Breast epithelium (tissue), 4 donors: ENCODE measurements around the gene MPZ. TPM values are rescaled to one million over a fixed set of nuclear protein-coding genes. Genes with fewer than 3 reads are reported as not detected.

Experiments
- DNase-seq, 2 donors: peaks; one replicate each; pipeline ENCODE4 v3.0.0-alpha.2; 2019; ENCODE audit warnings: low spot score in 2 of 2
- H3K27ac ChIP-seq, 2 donors: fragments of 200-600 bp; sonication (generic) in 1 of 2; one replicate each; pipeline ENCODE4 v1.5.1; 2016 to 2019; ENCODE audit warnings: mild to moderate bottlenecking in 1 of 2
- H3K27me3 ChIP-seq, 2 donors: fragments of 200-600 bp; sonication (generic) in 1 of 2; one replicate each; pipeline versions ENCODE4 v1.5.1 to v1.6.0; 2017 to 2019; ENCODE audit warnings: control low read depth in 1 of 2, mild to moderate bottlenecking in 1 of 2
- H3K36me3 ChIP-seq: fragments of 200-600 bp; one replicate; pipeline ENCODE4 v1.5.1; 2019
- H3K4me1 ChIP-seq, 2 donors: fragments of 200-600 bp; sonication (generic); one replicate each; pipeline ENCODE4 v1.5.1; 2016 to 2019; ENCODE audit warnings: control low read depth in 1 of 2
- H3K4me3 ChIP-seq, 3 donors: fragments of 200-600 bp; sonication (generic); 1 replicate in 2 of 3; 2 replicates in 1 of 3; pipeline ENCODE4 v1.5.1; 2016 to 2019; ENCODE audit warnings: mild to moderate bottlenecking in 3 of 3, moderate library complexity in 2 of 3
- H3K9me3 ChIP-seq, 2 donors: fragments of 200-600 bp; sonication (generic) in 1 of 2; one replicate each; pipeline ENCODE4 v1.5.1; 2016 to 2019; ENCODE audit warnings: control low read depth in 1 of 2
- POLR2A ChIP-seq: fragments of 450-650 bp; IDR thresholded peaks from one replicate; pipeline ENCODE4 v1.6.1; 2016; ENCODE audit warnings: antibody characterized with exemption, mild to moderate bottlenecking, moderate library complexity
- POLR2AphosphoS5 ChIP-seq, 3 donors: sonication (generic); formaldehyde crosslinking; IDR thresholded peaks; one replicate each; pipeline ENCODE4 v1.6.1; 2017; ENCODE audit warnings: antibody characterized with exemption in 3 of 3
- intact Hi-C: fragments of 100-400 bp; cut with DNase I; formaldehyde crosslinking; loops from one replicate; pipeline ENCODE4 v1.15.1; 2023; ENCODE audit warnings: low total_unique reads
- total RNA-seq, 3 donors: library from RNA; depleted of rRNA; stranded (reverse); fragments of >200 nt; gene quantifications; one replicate each; pipeline ENCODE4 v1.1.0, GENCODE V29; 2016
- TF ChIP-seq, protein P1 (sequence below), 3 donors: fragments of 450-650 bp; IDR thresholded peaks; one replicate each; pipeline ENCODE4 v1.5.1; 2016 to 2017; ENCODE audit warnings: antibody characterized with exemption in 3 of 3, mild to moderate bottlenecking in 3 of 3, moderate library complexity in 3 of 3

Gene MPZ
- total RNA-seq, 3 donors from 2014 or later: 1.3 to 3.6 (median 3.2) TPM

DNA sequence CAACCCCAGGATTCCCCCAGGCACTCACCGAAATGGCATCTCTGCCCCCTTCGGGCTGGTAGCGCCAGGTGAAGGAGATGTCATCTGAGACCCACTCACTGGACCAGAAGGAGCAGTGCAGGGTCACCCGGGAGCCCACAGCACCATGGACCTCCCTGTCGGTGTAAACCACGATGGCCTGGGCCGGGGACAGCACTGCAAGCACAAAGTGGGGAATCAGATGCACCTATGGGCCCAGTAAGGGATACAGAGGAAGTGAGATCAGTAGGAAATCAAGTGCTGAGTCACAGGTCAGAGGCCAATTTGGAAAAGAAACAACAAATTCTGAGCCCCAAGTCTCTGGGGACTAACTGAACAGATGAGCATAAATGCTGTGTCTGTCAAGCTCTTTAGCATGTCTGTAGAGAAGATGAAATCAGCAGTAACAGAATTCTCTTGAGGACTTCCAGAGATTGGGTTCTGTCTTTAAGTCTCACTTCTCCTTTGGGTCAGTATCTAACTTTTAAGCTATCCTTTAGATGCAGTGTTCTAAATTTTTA is 2.5 kb downstream of the MPZ start:
- no peaks in the 10 kb centered on the region for H3K36me3 ChIP-seq
- H3K4me1 ChIP-seq: peaks cover 2 to 6% of the 10 kb centered on the region in 2 donors
- intact Hi-C loops: loop anchor here (10.0 kb wide), 1 partner anchor 68 kb away; no protein-coding TSS in a partner anchor
- H3K9me3 ChIP-seq: no peaks in the 10 kb centered on the region
- H3K4me3 ChIP-seq: no peak overlapping the region
- peak overlapping the region; percentile 29 to 52 for H3K27ac ChIP-seq
- no peak for DNase-seq
- TF ChIP-seq, protein P1, sequence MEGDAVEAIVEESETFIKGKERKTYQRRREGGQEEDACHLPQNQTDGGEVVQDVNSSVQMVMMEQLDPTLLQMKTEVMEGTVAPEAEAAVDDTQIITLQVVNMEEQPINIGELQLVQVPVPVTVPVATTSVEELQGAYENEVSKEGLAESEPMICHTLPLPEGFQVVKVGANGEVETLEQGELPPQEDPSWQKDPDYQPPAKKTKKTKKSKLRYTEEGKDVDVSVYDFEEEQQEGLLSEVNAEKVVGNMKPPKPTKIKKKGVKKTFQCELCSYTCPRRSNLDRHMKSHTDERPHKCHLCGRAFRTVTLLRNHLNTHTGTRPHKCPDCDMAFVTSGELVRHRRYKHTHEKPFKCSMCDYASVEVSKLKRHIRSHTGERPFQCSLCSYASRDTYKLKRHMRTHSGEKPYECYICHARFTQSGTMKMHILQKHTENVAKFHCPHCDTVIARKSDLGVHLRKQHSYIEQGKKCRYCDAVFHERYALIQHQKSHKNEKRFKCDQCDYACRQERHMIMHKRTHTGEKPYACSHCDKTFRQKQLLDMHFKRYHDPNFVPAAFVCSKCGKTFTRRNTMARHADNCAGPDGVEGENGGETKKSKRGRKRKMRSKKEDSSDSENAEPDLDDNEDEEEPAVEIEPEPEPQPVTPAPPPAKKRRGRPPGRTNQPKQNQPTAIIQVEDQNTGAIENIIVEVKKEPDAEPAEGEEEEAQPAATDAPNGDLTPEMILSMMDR (IDR thresholded peaks at IDR 0.05): no peak
- TF ChIP-seq POLR2A: no peak
- no peak for TF ChIP-seq POLR2AphosphoS5 (IDR thresholded peaks at IDR 0.05)
- H3K27me3 ChIP-seq: no peaks in the 10 kb centered on the region

DNA sequence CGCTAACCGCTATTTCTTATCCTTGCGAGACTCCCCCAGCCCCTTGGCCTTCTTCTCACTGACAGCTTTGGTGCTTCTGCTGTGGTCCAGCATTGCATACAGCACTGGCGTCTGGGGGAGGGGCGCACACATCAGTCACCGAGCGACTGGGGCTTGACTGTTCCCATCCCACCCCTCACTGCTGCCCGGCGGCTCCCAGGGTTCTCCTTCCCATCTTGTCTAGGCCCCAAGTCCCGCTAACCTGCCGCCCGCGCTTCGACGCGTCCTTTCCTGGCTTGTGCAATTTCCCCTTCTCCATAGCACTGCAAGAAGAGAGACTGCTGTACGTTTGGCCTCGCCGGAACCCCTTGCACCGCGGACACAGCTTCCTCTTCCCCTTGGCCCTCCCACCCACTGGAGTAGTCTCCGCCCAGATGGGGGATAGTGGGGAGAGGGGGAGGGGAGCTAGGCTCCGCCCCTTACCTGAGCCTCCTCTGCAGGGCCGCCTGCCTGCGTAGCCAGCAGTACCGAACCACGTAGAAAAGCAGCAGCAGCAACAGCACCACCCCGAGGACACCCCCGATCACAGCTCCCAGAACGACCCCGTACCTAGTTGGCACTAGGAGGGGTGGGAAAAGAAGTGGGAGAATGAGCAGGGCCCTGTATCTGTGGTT is 3.8 kb downstream of the MPZ start:
- Histone ChIP-seq H3K9me3 (no peaks in the 10 kb centered on the region), H3K4me3 (peak overlapping the region; percentile 57 to 88 (median 82)), H3K27me3 (no peaks in the 10 kb centered on the region), H3K27ac (peak overlapping the region; percentile 69 to 80), H3K4me1 (peaks cover 2 to 6% of the 10 kb centered on the region in 2 donors), H3K36me3 (no peaks in the 10 kb centered on the region)
- peak; percentile 74 to 75 for DNase-seq
- TF ChIP-seq POLR2A (no peak), POLR2AphosphoS5 (IDR thresholded peaks at IDR 0.05) (peak in 2 of 3 donors; percentile 21 to 49)
- intact Hi-C loops: loop anchor here (10.0 kb wide), 1 partner anchor 69 kb away; no protein-coding TSS in a partner anchor

- Histone ChIP-seq H3K27ac (peak overlapping the region; percentile 69 to 80), H3K36me3 (no peaks in the 10 kb centered on the region)
- intact Hi-C loops: loop anchor here (10.0 kb wide), 1 partner anchor 70 kb away; no protein-coding TSS in a partner anchor
Observed at GRCh38 chr1:161304927-161305866, 4.6 kb downstream of the MPZ start.

DNA sequence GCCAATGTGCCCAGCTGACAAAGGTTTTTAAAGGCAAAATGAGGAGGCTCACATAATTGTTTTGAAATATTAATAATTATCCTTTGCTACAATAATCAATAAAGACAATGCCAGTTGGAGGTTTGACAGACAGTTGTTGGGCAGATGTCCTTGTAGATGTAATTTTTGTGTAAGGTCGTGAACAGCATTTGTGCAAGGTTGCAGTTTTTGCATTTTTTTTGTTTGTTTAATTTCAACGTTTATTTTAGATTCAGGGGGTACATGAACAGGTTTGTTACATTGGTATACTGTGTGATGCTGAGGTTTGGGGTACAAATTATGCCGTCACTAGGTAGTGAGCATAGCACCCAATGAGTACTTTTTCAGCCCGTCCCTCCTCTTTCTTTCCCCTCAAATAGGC is 9.3 kb downstream of the MPZ start:
- intact Hi-C loops: loop anchor here (10.0 kb wide), 1 partner anchor 74 kb away; no protein-coding TSS in a partner anchor
- no peaks in the 10 kb centered on the region for H3K9me3 ChIP-seq
- DNase-seq: no peak
- no peak overlapping the region for H3K4me3 ChIP-seq
- H3K27ac ChIP-seq: no peak overlapping the region
- H3K4me1 ChIP-seq: peaks cover 2 to 6% of the 10 kb centered on the region in 2 donors
- no peaks in the 10 kb centered on the region for H3K36me3 ChIP-seq
- no peak for TF ChIP-seq POLR2AphosphoS5 (IDR thresholded peaks at IDR 0.05)
- TF ChIP-seq, protein P1 (IDR thresholded peaks at IDR 0.05): no peak
- TF ChIP-seq POLR2A: no peak
- no peaks in the 10 kb centered on the region for H3K27me3 ChIP-seq

More at GRCh38 chr1:161304927-161305866, 4.6 kb downstream of the MPZ start:
- no peak for TF ChIP-seq POLR2A
- no peak for TF ChIP-seq POLR2AphosphoS5 (IDR thresholded peaks at IDR 0.05)
- TF ChIP-seq, protein P1 (IDR thresholded peaks at IDR 0.05): no peak
- Histone ChIP-seq H3K4me3 (peak overlapping the region; percentile 57 to 88 (median 82)), H3K9me3 (no peaks in the 10 kb centered on the region), H3K27me3 (no peaks in the 10 kb centered on the region), H3K4me1 (peaks cover 2 to 6% of the 10 kb centered on the region in 2 donors)
- no peak for DNase-seq

GRCh38 chr1:161299347-161299746 is 10.4 kb downstream of the MPZ start:
- no peaks in the 10 kb centered on the region for H3K4me1 ChIP-seq
- no peak for DNase-seq
- H3K27me3 ChIP-seq: no peaks in the 10 kb centered on the region
- TF ChIP-seq, protein P1 (IDR thresholded peaks at IDR 0.05): no peak
- no peak for TF ChIP-seq POLR2A
- TF ChIP-seq POLR2AphosphoS5 (IDR thresholded peaks at IDR 0.05): no peak
- no peaks in the 10 kb centered on the region for H3K36me3 ChIP-seq
- H3K27ac ChIP-seq: no peak overlapping the region
- intact Hi-C loops: no loop called here
- no peak overlapping the region for H3K4me3 ChIP-seq
- no peaks in the 10 kb centered on the region for H3K9me3 ChIP-seq
